GM19035 (cell line): ENCODE results near the gene NPM1.

Experiments used
- ATAC-seq: cut with Tn5 transposase; IDR thresholded peaks from one replicate; pipeline ENCODE4 v1.9.1; 2021; ENCODE audit not compliant: unreplicated experiment

NPM1 gene

GRCh38 chr5:171427318-171428167, 39.9 kb downstream of the NPM1 start:
- no peak for ATAC-seq

- ATAC-seq, result no peak
Measured at GRCh38 chr5:171428168-171428696, 40.6 kb downstream of the NPM1 start.

DNA sequence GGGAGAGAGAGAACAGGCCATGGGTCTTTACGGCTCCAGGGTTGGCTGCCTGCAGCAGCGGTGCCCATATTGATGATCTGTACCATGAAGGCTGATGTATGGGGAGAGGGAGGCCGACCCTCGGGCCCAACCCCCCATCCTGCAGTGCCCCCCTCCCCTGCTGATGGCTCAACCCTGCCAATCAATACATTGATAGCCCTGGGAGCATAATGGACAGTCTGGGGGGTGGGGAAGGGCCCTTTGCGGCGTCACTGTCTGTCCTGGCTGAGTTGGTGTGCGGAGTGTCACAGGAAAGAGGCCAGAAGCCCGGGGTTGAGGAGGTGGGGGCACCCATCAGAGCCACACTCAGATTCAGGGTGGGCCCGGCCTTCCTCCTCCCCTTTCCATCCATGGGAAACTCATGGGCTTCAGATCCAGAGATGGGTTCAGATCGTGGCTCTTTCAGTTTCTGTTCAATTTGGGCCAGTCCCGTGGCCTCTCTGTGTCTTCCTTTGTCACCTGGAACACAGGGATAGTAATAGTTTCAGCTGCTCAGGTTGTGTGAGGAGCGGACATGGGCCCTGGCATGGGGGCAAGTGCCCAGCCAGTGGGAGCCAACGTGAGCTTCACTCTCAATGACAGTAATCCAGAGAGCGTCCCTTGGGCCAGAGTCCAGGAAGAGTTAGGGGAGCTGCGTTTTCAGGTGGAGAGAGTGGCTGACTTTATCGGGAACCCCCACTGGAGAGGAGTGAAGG, 41.3 kb downstream of the NPM1 start:
- no peak for ATAC-seq

- no peak for ATAC-seq
Measured at GRCh38 chr5:171429543-171429910, 41.9 kb downstream of the NPM1 start.

DNA sequence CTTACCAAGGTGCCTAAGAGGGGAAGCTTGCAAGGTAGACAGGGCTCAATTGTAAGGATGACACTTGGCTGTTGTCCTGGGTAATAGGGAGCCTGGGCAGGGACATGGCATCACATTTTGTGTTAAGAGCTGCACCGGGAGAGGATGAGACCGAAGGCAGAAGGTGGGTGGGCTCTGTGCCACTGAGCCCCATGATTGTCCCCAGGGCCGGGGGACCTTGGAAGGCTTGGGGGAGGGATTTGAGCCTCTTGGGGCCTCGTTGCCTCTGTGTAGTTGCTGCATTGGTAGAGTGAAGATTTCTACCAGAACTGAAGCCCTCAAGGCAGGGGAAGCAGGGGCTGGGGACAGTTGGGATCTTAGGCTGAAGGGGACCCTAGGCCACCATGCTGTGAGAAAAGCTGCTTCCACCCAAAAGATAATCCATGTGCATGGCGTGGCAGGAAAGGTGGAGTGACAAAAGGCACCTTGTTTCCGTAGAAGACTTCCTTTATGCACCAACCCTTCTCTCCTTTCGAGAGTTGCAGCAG, 43.7 kb downstream of the NPM1 start:
- no peak for ATAC-seq

- no peak for ATAC-seq
Measured at GRCh38 chr5:171432076-171432475, 44.4 kb downstream of the NPM1 start.

DNA sequence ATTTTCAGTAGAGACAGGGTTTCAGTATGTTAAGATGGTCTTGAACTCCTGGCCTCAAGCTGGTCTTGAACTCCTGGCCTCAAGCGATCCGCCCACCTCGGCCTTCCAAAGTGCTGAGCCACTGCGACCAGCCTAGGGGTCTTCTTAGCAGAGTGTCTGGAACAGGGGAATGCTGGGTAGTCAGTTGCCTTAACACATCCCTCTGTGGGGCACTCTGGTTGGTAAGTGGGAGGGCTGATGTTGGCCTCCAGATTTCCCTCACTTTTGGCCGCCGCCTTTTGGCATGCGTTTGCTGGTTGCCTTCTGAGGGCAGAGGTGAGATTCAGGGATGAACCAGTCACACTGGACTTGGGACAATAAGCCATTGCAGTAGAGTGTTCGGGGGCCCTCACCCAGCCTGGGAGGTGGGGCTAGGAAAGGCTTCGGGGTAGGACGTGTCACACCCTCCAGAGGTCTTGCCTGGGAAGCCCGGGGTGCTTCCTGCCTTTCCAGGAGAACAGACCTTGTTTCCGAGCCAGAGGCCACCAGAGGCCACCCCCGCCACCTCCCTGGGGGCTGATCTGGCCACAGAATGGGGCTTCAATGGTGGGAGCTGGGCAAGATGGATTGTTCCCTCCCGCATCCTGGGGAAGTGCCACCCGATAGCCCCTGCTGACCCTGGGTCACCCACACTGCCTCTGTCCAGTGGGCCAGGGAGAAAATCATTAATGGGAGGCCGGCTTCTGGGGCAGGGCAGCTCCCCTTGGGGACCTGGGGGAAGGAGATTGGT, 45.1 kb downstream of the NPM1 start:
- no peak for ATAC-seq

- no peak for ATAC-seq
Measured at GRCh38 chr5:171433352-171433698, 45.7 kb downstream of the NPM1 start.

DNA sequence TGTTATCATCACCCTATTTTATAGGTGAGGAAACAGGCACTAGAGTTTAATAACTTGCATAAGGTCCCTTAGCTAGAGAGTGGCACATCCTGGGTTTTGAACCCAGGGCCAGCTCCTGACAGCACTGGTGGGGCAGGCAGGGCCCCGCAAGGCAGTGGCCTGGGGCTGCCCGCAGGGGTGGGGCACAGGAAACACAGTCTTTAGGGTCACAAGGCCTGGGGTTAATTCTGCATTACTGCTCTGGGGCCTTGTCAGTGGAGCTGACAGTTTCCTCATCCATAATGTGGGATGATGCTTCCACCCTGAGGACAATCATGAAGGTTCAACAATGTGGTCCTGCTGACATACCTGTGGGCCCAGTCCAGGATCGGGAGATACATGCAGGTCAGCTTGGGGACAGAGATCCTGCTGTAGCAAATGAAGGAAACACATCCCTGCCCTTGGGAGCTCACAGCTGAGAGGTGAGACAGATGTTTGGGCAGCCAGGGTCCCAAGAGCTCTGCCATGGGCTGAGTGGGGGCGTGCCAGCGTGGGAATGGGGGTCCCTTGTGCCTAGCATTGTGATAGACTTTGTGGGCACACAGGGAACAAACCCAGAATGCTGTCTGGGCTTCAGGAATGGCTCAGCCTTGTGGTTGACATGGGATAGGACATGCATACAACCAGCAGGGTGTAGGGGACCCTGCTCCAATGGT, 46.5 kb downstream of the NPM1 start:
- no peak for ATAC-seq

DNA sequence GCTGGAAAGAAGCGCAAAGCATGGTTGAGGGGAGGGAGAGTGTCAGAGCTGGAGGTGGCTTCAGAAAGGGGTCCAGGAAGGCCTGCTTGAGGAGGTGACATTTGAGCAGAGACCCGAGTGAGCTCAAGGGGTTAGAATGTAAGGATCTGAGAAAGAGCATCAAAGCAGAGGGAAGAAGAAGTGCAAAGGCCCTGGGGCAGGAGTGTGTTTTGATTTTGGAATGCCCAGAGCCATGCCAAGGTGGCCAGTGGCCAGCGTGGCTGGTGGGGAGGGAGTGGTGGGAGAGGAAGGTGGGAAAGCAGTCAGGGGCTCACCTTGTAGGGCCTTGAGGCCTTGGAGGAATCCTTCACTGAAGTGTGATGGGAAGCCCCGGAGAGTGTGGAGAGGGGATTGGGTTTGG, 47.2 kb downstream of the NPM1 start:
- ATAC-seq, result no peak

DNA sequence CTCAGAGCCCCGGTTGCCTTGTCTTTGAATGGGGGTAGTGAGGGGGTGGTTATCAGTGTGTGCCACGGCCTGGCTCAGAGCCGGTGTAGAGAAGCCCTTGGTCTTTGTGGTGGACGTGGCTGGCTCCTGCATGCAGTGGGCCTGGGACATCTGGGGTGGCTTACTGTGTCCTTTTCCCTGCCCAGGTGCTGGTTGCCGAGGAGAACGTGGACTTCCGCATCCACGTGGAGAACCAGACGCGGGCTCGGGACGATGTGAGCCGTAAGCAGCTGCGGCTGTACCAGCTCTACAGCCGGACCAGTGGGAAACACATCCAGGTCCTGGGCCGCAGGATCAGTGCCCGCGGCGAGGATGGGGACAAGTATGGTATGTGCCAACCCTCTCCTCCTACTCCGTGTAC, 48.3 kb downstream of the NPM1 start:
- ATAC-seq, result no peak

DNA sequence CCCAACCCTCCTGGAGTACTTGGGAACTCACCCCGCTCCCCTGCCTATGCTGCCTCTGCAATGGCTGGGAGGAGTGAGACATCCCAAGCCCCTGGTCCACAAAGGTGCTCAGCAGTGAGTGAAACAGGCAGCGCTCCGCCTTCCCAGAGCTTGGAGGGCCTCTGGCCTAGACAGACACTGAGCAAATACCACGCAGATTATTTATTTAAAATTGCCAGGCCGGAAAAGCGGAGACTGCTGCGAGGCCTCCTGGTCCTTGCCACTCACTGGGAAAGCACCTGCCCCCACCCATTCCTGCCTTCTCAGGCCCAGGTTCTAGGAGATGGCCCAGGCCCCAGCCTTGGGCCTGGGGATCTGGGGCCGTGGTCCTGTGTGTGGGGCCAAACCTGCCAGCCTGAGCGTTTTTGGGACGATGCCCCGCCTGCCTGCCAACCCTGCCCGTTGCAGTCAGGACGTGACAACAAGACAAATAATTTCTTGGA, 49.2 kb downstream of the NPM1 start:
- ATAC-seq, result no peak

GRCh38 chr5:171437286-171437821, 49.7 kb downstream of the NPM1 start:
- ATAC-seq, result no peak

- no peak for ATAC-seq
Measured at GRCh38 chr5:171438738-171439137, 51.1 kb downstream of the NPM1 start.

GRCh38 chr5:171441246-171441791, 53.7 kb downstream of the NPM1 start:
- no peak for ATAC-seq

DNA sequence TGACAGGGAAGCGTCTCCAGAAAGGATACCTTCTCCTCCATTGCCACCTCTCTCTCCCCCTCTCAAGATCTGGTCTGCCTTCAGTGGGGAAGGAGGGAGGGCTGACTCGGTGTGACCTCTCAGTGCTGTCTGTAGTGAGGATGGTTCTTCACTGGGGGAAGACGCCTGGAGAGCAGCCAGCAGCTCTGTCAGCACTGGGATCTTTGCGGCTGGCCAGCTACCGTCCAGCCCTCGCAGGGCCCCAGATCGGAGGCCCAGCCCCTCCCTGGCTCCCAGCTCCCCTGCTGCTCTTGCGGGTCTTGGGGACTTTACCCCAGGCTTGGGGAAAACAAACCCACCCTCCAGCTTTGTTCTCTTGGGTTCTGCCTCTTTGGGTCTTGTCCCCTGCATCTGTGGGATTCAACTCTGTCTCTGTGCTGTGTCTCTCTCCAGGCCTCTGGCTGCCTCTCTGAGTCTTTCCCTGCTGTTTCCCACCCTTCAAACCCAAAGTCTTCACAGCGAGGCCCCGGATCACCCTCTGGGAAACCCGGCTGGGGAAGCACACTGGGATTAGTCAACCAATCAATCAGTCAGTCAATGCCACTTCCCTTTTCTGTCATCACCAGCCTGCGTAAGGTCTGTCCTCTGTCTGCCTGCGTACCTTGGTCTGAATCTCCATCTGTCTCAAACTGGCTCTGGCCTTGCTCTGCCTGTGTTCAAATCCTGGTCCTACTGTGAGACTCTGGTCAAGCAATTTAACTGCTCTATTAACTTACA, 54.8 kb downstream of the NPM1 start:
- no peak for ATAC-seq

- no peak for ATAC-seq
Measured at GRCh38 chr5:171444582-171444981, 56.9 kb downstream of the NPM1 start.

GRCh38 chr5:171445644-171446516, 58.2 kb downstream of the NPM1 start:
- ATAC-seq, result no peak
